NK-92 (cell line): ENCODE results near the gene MYOZ3.

Experiments
- DNase-seq: peaks from one replicate; lab custom pipeline; 2025; ENCODE audit not compliant: unreplicated experiment; lab: John Stamatoyannopoulos, UW

Gene MYOZ3

GRCh38 chr5:150642567-150642927, 18.5 kb upstream of the MYOZ3 start:
- DNase-seq, result no peak

- no peak for DNase-seq
Measured at GRCh38 chr5:150642991-150643710, 17.9 kb upstream of the MYOZ3 start.

- DNase-seq, result no peak
Measured at GRCh38 chr5:150644058-150644457, 17.0 kb upstream of the MYOZ3 start.

GRCh38 chr5:150644514-150644913, 16.5 kb upstream of the MYOZ3 start:
- no peak for DNase-seq

- DNase-seq, result no peak
Measured at GRCh38 chr5:150645070-150645700, 15.9 kb upstream of the MYOZ3 start.

- DNase-seq, result no peak
Measured at GRCh38 chr5:150647275-150648251, 13.5 kb upstream of the MYOZ3 start.

GRCh38 chr5:150648294-150649107, 12.6 kb upstream of the MYOZ3 start:
- DNase-seq, result no peak

GRCh38 chr5:150649108-150650020, 11.7 kb upstream of the MYOZ3 start:
- no peak for DNase-seq

- no peak for DNase-seq
Measured at GRCh38 chr5:150650021-150651006, 10.7 kb upstream of the MYOZ3 start.

- no peak for DNase-seq
Measured at GRCh38 chr5:150651382-150651781, 9.7 kb upstream of the MYOZ3 start.

- no peak for DNase-seq
Measured at GRCh38 chr5:150651924-150652671, 9.0 kb upstream of the MYOZ3 start.

GRCh38 chr5:150653145-150653761, 7.8 kb upstream of the MYOZ3 start:
- DNase-seq, result no peak

GRCh38 chr5:150653762-150654556, 7.1 kb upstream of the MYOZ3 start:
- DNase-seq, result no peak

- DNase-seq, result no peak
Measured at GRCh38 chr5:150655221-150655620, 5.8 kb upstream of the MYOZ3 start.

GRCh38 chr5:150656191-150657132, 4.6 kb upstream of the MYOZ3 start:
- DNase-seq, result no peak

- DNase-seq, result no peak
Measured at GRCh38 chr5:150658121-150658520, 2.9 kb upstream of the MYOZ3 start.
